Inferior parietal cortex (tissue), 1 donor: ENCODE measurements around the gene CEP83.
A peak's percentile ranks its signal among the peaks of the same experiment; 100 is the strongest.

ENCODE experiments used
- DNase-seq: peaks from one replicate; pipeline ENCODE4 v3.0.0-alpha.2; 2016; ENCODE audit errors: extremely low spot score

CEP83 gene

DNA sequence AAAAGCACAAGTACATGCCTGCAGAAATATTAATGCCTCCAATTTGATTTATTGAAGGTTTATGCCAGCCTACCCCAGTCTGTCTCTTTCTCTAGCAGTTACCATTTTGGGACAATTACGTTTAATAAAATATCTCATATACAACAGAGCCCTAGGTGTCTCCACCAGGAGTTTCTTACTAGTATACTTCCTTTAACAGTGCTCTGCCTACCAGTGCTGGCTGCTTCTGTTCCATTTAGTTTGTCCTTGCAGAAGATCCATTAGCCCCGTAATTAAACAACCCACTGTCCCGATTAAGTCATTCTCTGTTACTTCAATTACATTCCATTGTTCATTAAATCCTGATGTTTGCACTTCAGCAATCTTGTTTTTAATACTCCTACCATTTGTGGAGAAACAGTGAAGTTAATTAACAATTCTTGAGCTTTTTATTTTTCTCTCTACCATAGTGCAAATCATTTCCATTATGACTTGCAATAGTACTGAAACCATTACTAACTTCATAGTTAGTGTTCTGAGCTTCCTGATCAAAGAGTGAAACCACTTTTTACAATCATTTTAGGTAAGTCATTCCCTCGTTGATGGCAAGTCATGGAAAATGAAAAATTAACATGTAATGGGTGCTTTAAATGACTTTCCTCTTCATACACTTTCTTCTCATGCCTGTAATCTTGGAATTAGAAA is 190.2 kb downstream of the CEP83 start:
- no peak for DNase-seq

DNA sequence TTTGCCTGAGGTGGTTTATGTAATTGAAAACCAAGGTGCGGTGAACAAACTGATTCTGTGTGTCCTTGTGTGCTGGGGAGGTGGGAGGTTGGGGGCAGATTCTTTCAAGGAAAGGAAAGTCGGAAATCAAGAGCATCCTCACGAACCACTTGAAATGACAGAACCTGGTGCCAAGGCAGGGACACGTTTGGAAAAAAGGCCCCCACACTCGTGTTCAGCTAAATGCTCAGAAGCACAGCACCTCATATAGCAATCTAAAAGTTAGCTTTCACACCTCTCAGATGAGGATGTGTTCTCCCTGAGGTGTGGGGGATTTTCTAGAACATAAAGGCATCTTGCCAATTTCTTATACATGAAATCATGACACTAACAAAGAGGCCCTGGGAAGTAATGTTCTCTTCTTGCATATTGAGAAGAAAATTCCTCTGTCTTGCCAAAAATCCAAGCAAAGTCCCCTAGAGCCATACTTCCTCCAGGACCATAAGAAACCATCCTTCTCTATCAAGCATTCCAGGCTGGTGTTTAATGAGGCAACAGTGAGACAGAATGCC is 191.7 kb downstream of the CEP83 start:
- DNase-seq: peak; percentile 43

GRCh38 chr12:94267537-94267872 is 192.2 kb downstream of the CEP83 start:
- DNase-seq: no peak

DNA sequence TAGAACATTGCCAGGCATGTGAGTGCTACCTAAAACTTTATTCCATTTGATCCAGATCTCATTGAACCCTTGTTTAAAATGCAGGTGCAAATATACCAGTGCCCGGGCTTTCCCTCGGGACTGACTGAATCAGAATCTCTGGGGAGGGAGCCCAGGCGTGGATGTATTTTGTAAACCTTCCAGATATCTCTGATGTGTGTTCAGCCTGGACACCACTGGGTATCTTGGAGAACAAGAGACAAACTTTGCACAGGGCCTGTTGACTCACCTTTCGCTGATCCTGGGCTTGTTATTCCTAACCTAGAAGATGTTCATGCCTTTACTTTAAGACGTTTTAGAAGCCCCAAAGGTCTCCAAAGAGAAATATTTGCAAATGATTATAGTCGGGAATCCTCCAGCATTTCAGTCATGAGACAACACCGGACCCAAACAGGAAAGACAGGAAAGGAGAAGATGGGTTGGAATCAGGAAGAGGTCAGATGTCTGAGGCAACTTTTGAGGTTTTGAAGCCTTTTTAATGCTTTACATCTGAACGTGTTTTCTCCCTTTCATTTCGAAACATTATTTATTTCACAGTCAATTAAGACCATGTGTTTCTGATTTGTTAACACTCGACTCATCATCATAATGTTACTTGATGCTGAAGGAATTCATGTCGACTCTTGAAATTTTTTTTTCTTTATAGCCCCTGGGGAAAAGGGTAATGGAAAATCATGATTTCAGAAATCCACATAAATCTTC is 192.7 kb downstream of the CEP83 start:
- DNase-seq: no peak

DNA sequence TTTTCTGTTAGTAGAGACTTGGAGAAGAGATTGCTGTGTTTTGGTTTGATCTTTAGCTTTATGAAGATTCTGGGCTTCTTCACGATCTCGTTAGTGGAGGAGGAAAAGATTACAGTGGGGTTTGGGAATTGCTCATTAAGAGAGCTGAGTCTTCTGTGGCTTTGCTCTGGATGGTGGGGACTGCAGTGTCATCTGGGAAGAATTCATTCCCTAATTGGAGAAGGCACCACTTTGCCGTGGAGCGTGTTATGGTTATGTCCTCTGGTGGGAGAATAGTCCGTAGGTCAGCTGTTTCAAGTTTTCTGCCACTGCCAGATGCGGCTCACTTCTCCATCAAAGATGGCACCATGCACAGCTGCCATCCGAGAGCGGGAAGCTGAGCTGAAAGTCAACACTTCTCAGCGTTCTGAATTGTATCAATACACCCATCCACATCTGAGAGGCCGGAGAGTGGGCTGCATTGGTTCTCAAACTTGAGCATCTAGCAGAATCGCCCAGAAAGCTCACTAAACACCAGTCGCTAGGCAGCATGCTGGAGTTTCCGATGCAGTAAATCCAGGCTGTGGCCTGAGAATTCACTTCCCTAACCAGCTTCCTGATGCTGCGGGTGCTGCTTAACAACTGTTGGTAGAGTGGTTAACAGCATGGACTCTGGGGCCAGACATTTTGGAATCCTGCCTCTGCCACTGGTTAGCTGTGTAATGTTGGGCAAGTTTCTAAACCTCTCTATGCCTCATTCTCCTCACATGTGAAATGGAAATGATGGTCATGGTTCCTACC is 193.5 kb downstream of the CEP83 start:
- no peak for DNase-seq

- no peak for DNase-seq
These were observed 194.1 kb downstream of the CEP83 start for GRCh38 chr12:94265539-94265938.

DNA sequence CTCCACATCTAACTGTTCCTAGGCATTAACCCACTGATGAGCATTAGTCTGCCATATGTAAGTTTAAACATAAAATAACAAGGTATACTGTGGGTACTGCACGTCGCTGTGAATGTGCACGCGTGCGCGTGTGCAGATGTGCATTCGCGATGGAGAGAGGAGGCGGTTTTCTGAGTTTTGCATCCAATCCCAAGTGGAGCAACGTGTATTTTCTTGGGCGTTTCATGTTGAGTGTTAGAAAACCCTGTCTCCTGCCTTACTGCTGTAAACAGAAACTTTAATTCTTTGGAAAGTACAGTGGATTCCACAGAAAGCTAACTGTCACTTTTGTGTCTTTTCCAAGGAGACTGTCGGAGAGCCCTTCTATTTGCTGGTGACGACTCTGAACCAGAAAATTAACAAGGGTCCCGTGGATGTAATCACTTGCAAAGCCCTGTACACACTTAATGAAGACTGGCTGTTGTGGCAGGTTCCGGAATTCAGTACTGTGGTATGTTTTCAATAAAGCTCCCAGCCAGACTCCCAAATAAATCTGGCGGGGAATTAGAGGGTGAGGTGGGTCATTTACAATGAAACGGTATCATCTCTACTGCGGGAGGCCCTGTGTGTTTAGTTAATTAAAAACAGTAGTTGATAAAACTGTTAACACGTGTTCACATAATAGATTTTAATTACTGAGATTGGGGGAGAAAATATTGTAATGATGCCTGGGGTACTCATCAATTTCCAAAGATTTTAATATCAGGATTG is 194.8 kb downstream of the CEP83 start:
- no peak for DNase-seq

DNA sequence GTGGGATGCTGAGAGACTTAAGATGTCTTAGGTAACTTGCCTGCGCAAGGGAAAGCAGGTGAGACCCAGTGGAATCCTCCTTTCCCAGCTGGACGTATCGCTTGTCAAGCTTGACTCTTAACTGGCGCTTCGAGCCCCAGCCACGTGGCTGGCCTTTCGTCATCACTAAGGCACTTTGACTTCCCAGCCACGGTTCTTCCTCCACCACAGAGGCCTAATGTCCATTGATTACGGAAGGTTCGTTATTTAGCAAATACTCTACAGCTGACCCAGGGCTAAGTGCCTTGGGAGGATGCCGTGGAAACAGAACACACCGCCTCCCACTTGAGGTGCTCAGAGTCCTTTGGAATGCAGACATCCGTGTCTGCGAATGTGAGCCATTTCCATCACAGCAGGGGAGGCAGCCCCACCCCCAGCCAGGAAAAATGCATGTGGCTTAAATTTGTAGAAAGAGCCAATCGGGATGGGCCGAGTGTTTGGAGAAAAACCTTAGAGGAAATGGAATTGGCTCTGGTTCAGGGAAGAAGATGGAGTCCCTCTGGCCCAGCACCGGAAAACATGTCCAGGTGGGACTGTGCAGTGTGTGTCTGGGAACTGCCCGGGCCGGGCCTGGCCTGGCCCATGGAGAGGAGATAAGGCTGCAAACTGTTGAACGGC is 195.6 kb downstream of the CEP83 start:
- no peak for DNase-seq

GRCh38 chr12:94263011-94263811 is 196.5 kb downstream of the CEP83 start:
- DNase-seq: no peak

GRCh38 chr12:94262228-94263010 is 197.2 kb downstream of the CEP83 start:
- peak; percentile 81 for DNase-seq

DNA sequence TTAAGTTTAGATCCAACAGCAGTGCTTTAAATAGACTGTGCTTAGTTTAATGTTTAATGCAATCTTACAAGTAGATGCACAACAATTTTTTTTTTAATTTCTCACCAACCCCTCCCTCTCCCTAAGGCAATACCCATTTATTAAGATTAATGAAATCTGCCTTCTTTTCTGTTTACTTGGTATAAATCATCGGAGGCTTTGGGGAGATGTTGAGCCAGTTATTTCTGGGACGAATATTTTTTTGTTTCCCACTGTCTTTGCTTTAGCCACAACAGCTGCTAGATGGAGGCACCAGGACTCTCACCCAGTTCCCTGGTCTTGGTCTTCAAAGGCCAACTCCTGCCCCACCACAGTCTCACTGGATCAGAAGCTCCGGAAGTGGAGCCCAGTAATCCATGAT is 197.9 kb downstream of the CEP83 start:
- DNase-seq: no peak

- no peak for DNase-seq
These were observed 198.5 kb downstream of the CEP83 start for GRCh38 chr12:94261119-94261518.

- DNase-seq: no peak
These were observed 198.9 kb downstream of the CEP83 start for GRCh38 chr12:94260717-94261116.

DNA sequence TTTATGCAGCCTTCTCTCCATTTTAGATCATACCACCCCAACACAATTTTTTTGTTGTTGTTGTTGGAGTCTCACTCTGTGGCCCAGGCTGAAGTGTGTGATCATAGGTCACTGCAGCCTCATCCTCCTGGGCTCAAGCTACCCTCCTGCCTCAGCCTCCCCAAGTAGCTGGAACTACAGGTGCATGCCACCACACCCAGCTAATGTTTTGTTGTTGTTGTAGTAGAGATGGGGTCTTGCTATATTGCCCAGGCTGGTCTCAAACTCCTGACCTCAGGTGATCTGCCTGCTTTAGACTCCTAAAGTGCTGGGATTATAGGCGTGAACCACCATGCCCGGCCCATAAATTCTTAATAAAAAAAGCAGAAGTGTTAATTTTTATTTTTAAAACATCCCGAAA is 199.7 kb downstream of the CEP83 start:
- DNase-seq: no peak

DNA sequence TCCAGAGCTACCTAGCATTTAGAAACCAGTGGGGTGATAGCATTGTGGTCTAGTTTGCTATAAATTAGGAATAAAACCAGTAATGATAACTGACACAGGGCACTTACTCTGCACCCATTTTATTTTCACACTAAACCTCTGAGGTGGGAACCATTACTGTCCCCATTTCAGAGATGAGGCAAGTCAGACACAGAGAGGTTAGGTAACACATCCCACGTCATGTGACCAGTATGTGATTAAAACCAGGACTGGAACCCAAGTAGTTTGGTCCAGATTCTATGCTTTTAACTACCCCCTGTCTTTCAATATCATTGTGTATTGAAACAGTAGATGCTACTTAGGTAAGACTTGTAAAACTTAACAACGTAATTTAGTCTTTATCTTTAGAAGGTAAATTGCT is 201.1 kb downstream of the CEP83 start:
- DNase-seq: no peak
